Measurements from ENCODE around the gene ARHGAP24.

DNA sequence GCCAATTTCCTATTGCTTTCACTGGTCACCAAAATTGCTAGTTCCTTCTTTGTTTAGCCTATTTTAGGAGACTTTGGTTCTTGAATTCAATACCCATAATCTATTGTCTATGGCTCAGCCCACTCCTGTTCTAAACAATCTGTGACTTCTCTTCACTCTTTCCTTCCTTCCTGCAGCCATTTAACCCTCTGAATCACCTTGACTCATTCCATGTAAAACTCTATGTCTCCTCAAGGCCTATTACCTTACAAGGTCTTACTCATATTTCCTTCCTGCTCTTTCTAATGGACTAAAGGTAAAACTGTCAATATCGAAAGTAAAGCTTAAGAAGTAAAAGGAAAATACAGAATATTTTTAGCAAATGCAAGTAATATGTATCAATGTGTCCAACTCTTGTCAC is 301.6 kb downstream of the ARHGAP24 start:
- TF ChIP-seq, protein P1, sequence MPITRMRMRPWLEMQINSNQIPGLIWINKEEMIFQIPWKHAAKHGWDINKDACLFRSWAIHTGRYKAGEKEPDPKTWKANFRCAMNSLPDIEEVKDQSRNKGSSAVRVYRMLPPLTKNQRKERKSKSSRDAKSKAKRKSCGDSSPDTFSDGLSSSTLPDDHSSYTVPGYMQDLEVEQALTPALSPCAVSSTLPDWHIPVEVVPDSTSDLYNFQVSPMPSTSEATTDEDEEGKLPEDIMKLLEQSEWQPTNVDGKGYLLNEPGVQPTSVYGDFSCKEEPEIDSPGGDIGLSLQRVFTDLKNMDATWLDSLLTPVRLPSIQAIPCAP (CRISPR knock-in tag; IDR thresholded peaks at IDR 0.05): no peak
- no peak for TF ChIP-seq TCF7 (CRISPR knock-in tag; IDR thresholded peaks at IDR 0.05; ENCODE audit: low read depth)
- TF ChIP-seq, protein P2, sequence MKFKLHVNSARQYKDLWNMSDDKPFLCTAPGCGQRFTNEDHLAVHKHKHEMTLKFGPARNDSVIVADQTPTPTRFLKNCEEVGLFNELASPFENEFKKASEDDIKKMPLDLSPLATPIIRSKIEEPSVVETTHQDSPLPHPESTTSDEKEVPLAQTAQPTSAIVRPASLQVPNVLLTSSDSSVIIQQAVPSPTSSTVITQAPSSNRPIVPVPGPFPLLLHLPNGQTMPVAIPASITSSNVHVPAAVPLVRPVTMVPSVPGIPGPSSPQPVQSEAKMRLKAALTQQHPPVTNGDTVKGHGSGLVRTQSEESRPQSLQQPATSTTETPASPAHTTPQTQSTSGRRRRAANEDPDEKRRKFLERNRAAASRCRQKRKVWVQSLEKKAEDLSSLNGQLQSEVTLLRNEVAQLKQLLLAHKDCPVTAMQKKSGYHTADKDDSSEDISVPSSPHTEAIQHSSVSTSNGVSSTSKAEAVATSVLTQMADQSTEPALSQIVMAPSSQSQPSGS (CRISPR knock-in tag; IDR thresholded peaks at IDR 0.05; ENCODE audit: borderline replicate concordance, low read depth): no peak
- TF ChIP-seq, protein P3, sequence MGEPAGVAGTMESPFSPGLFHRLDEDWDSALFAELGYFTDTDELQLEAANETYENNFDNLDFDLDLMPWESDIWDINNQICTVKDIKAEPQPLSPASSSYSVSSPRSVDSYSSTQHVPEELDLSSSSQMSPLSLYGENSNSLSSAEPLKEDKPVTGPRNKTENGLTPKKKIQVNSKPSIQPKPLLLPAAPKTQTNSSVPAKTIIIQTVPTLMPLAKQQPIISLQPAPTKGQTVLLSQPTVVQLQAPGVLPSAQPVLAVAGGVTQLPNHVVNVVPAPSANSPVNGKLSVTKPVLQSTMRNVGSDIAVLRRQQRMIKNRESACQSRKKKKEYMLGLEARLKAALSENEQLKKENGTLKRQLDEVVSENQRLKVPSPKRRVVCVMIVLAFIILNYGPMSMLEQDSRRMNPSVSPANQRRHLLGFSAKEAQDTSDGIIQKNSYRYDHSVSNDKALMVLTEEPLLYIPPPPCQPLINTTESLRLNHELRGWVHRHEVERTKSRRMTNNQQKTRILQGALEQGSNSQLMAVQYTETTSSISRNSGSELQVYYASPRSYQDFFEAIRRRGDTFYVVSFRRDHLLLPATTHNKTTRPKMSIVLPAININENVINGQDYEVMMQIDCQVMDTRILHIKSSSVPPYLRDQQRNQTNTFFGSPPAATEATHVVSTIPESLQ (CRISPR knock-in tag; IDR thresholded peaks at IDR 0.05): no peak
- TF ChIP-seq, protein P4, sequence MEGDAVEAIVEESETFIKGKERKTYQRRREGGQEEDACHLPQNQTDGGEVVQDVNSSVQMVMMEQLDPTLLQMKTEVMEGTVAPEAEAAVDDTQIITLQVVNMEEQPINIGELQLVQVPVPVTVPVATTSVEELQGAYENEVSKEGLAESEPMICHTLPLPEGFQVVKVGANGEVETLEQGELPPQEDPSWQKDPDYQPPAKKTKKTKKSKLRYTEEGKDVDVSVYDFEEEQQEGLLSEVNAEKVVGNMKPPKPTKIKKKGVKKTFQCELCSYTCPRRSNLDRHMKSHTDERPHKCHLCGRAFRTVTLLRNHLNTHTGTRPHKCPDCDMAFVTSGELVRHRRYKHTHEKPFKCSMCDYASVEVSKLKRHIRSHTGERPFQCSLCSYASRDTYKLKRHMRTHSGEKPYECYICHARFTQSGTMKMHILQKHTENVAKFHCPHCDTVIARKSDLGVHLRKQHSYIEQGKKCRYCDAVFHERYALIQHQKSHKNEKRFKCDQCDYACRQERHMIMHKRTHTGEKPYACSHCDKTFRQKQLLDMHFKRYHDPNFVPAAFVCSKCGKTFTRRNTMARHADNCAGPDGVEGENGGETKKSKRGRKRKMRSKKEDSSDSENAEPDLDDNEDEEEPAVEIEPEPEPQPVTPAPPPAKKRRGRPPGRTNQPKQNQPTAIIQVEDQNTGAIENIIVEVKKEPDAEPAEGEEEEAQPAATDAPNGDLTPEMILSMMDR (IDR thresholded peaks at IDR 0.05): no peak
- no peak for TF ChIP-seq TP53 (CRISPR knock-in tag; IDR thresholded peaks at IDR 0.05)
- no peak for TF ChIP-seq ZBTB21 (CRISPR knock-in tag; IDR thresholded peaks at IDR 0.05; ENCODE audit: borderline replicate concordance)
